Embryonic facial prominence (tissue), 1 donor: Measurements from ENCODE around the gene ZNF157.
"Not testable (repeated sequence)": the region's sequence is repeated elsewhere in the genome, so short reads cannot be mapped to it uniquely, and the experiment has no call there.

Experiments used
- DNase-seq: peaks from one replicate; pipeline ENCODE4 v3.0.0-alpha.2; 2016; ENCODE audit errors: extremely low spot score

ZNF157 gene

GRCh38 chrX:47370278-47370677 lies at the start of gene ZNF157:
Gene ZNF157, plus strand, starts transcription at chrX:47370578. Its CDS starts 91 bp downstream, at chrX:47370669.
- DNase-seq, result no peak

DNA sequence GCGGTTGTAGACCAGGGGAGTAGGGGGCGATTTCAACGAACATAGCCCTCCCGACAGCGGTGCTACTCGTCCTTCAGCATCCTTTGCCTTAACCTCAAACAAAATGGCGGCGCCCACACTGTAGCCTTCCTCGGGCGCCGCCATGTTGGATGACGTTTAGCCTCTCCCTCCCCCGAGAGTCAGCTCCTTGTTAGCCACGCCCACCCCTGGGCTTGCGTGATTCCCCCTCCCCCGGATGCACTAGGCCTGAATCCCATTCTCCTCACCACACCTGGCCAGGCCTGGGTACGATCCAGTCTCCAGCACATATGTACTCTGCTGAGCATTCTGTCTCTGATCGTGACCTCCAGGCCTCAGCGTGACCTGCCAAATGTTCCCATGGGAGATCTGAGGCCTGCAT lies 49.0 kb upstream of the ZNF157 start:
- DNase-seq, result peak; percentile 41

GRCh38 chrX:47321823-47322371 lies 48.5 kb upstream of the ZNF157 start:
- DNase-seq, result no peak

GRCh38 chrX:47327902-47328301 lies 42.5 kb upstream of the ZNF157 start:
- DNase-seq, result no peak

- not testable (repeated sequence) for DNase-seq
Measured at GRCh38 chrX:47332729-47333128, 37.6 kb upstream of the ZNF157 start.

DNA sequence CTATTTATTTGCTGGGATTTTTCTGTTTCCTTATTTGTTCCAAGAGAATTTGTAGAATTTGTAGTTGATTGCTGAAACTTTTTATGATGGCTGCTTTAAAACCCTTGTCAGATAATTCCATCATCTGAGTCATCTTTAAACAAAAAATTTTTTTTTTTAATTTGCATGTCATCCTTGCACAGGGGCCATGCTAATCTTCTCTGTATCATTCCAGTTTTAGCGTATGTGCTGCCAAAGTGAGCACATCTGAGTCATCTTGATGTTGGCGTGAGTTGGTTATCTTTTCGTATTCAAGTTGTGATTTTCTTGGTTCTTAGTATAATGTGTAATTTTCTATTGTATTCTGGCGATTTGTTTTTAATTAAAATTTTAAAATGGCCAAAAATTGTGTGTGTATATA lies 18.7 kb upstream of the ZNF157 start:
- no peak for DNase-seq

- no peak for DNase-seq
Measured at GRCh38 chrX:47358387-47359065, 11.9 kb upstream of the ZNF157 start.

GRCh38 chrX:47360423-47361179 lies 9.8 kb upstream of the ZNF157 start:
- no peak for DNase-seq

DNA sequence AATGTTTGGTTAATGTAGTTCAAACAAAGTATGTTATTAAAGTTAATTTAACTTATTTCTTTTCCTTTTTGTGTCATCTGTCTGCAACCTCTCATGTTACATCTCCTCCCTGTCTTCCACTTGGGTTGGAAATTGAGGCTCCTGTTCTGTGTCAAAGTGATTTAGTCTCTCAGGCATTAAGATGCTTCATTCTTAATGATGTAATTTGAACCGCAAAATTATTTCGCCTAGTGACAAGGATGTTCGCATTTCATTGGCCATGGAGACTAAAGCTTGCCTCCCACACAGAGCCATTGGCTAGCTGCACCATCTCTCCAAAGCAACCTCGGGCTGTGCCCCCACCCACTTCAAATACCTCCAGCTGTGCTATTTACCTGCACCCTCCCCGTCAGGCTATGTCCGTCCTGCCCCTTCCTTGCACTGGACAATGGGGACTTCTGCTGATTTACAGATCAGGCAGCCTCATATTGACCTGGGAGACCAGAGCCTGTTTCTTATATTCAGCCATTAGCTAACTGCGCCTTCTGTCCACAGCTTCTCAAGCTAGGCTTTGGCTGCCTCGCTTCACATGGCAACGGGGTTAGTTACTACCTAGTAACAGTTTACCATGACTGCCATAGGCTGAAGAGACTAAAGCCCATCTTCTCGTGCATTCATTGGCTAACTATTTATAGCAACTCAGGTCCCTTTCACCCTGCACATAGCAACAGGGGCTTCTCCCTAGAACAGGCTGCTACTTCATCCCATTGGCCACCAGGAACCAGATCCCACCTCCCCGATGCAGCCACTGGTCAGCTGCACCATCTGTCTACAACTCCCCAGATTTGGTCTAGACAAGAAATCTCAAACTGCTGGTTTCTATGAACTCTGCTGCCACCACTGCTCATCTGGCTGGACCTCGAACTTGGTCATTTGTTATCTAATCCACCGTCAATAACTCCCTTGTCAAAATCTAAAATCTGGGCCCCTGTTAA lies 8.6 kb upstream of the ZNF157 start:
- DNase-seq, result peak; percentile 86

DNA sequence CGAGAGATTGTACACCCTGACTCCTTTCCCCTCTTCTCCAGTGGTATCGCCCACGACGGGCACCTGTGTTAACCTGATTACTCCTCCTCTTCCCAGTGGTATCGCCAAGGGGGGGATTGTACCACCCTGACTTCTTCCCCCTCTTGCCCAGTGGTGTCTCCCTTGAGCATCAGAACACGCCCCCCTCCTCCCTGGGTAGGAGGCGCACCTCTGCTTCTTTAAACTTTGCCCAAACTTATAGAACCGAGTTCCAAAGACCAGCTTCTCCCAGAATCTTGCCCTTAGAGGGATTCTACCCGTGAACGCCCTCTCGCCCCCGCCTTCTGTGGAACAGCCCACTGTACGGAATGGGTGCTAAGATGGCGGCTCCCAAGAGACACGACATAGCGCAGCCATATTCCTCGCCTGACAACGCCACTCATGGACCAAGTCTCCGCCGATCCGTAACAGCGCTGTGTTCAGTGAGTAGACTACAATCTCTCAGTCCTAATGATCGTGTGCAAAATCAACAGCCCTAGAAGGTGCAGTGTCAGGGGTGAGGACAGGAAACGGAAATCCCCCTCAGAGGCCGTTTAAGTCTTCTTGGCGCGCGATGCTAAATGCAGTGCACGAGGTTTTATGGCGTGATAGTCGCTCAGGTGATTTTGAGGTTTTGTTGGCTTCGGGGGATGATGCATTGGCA lies 4.2 kb upstream of the ZNF157 start:
- peak; percentile 58 for DNase-seq

DNA sequence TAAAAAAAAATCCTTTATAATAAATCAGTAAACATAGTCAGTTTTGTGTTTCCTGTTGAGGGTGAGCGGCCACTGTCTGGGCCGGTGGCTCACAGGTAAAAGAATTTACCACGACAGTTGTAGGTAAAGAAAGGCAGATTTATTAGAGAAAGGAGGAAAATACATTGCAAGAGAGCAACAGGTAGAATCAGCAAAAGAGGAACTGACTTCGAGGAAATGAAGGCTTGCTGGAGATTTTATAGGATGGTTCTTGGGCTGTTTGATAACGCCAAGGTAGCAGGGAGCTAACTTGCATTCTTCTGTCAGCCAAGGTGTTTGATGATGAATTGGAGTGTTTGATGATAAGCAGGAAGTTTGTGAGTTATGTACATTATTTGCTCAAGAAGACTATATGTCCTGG lies 2.8 kb downstream of the ZNF157 start:
- no peak for DNase-seq

- no peak for DNase-seq
Measured at GRCh38 chrX:47380268-47380667, 9.9 kb downstream of the ZNF157 start.

GRCh38 chrX:47380837-47381236 lies 10.5 kb downstream of the ZNF157 start:
- not testable (repeated sequence) for DNase-seq

DNA sequence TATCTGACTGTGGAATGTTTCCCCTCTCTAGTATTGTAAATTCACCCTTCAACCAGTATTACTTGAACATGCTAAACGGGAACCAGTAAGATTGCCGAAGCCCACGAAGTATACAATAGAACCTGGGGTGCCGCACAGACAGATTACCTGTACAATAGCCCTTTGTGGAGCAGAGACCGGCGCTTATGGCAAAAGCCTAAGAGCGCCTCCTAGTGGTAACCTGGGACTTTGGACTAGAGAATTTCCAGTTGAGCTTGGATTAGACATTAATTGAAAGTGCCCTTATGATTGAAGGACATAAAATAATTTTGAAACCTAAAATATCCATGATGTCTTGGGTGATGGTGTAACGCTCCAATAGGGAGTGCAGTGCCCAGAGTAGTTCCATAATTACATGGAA lies 14.1 kb downstream of the ZNF157 start:
- DNase-seq, result peak; percentile 9

GRCh38 chrX:47390780-47391179 lies 20.4 kb downstream of the ZNF157 start:
- no peak for DNase-seq

DNA sequence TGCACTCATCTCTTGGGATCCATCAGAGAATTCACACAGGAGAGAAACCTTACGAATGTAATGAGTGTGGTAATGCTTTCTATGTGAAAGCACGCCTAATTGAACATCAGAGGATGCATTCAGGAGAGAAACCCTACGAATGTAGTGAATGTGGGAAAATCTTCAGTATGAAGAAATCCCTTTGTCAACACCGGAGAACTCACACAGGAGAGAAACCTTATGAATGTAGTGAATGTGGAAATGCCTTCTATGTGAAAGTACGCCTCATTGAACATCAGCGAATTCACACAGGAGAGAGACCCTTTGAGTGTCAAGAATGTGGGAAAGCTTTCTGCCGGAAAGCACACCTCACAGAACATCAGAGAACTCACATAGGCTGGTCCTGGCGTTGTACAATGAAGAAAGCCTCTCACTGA lies 42.8 kb downstream of the ZNF157 start:
- no peak for DNase-seq

DNA sequence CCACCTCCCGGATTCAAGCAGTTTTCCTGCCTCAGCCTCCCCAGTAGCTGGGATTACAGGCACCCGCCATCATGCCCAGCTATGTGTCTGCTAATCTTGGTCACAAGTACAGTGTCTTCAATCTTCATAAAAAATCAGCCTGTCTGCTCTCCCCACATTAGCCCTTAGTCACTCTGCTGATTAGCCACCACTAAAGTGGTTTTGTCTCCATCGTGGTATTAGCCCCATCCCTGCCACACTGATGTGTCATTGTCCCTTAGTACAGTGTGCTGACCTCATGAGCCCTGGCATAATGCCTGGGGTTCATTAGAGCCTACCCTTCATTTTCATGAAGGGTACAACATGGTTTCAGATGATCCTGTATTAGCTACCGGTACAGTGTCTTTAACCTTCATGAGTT lies 49.9 kb downstream of the ZNF157 start:
- DNase-seq, result no peak

- DNase-seq, result no peak
Measured at GRCh38 chrX:47420962-47421361, 50.6 kb downstream of the ZNF157 start.

- DNase-seq, result no peak
Measured at GRCh38 chrX:47422444-47422843, 52.1 kb downstream of the ZNF157 start.

- no peak for DNase-seq
Measured at GRCh38 chrX:47430925-47431324, 60.5 kb downstream of the ZNF157 start.

GRCh38 chrX:47446431-47446830 lies 76.1 kb downstream of the ZNF157 start:
- no peak for DNase-seq
